ENCODE data around the gene OR2C1.

The OR2C1 gene

DNA sequence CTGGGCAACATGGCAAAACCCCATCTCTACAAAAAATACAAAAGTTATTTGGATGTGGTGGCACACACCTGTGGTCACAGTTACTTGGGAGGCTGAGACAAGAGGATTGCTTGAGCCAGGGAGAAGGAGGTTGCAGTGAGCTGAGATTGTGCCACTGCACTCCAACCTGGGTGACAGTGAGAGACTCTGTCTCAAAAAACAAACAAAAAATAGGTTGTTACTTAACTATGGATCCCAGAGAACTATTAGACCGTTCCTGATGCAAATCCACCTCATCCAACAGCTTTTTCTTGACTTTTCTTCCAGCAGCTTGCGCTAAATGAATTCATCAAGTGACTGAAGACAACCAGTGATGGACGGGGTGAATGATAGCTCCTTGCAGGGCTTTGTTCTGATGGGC is at the start of gene OR2C1:
Gene OR2C1, plus strand, starts transcription at position 301 of the 400 bp plus-strand sequence. Its CDS starts 52 bp downstream, at position 353.
- no peaks in the 10 kb centered on the region for H3K36me3 Mint-ChIP-seq
- DNase-seq (ENCODE audit: low spot score in 2 of 2) (no peak), ATAC-seq (no peak)
- peaks cover 9% of the 10 kb centered on the region for H3K9me3 Mint-ChIP-seq
- peaks cover 5% of the 10 kb centered on the region for H3K4me1 Mint-ChIP-seq
- no peak within 1 kb of the TSS for H3K27ac Mint-ChIP-seq
- no peak within 1 kb of the TSS for H3K4me3 Mint-ChIP-seq

GRCh38 chr16:3306078-3306477 is 49.6 kb upstream of the OR2C1 start:
- H3K9me3 Mint-ChIP-seq: peaks cover 16% of the 10 kb centered on the region
- peaks cover 43% of the 10 kb centered on the region for H3K36me3 Mint-ChIP-seq
- DNase-seq (ENCODE audit: low spot score in 2 of 2) (no peak), ATAC-seq (no peak)
- peak overlapping the region; percentile 67 for H3K4me3 Mint-ChIP-seq
- H3K4me1 Mint-ChIP-seq: peaks cover 14% of the 10 kb centered on the region
- H3K27ac Mint-ChIP-seq: peak overlapping the region; percentile 61

GRCh38 chr16:3311496-3311895 is 44.2 kb upstream of the OR2C1 start:
- no peak for ATAC-seq
- Mint-ChIP-seq H3K4me3 (no peak overlapping the region), H3K36me3 (peaks cover 71% of the 10 kb centered on the region), H3K9me3 (peaks cover 34% of the 10 kb centered on the region), H3K27ac (no peak overlapping the region), H3K4me1 (peaks cover 6% of the 10 kb centered on the region)
- DNase-seq (ENCODE audit: low spot score in 2 of 2): no peak

GRCh38 chr16:3317315-3317999 is 38.2 kb upstream of the OR2C1 start:
- Mint-ChIP-seq H3K27ac (no peak overlapping the region), H3K36me3 (peaks cover 61% of the 10 kb centered on the region), H3K9me3 (peaks cover 48% of the 10 kb centered on the region), H3K4me3 (no peak overlapping the region), H3K4me1 (no peaks in the 10 kb centered on the region)
- no peak for ATAC-seq
- DNase-seq (ENCODE audit: low spot score in 2 of 2): no peak

- H3K9me3 Mint-ChIP-seq: peaks cover 23% of the 10 kb centered on the region
- H3K36me3 Mint-ChIP-seq: peaks cover 19% of the 10 kb centered on the region
- no peak for ATAC-seq
- H3K27ac Mint-ChIP-seq: no peak overlapping the region
- no peaks in the 10 kb centered on the region for H3K4me1 Mint-ChIP-seq
- no peak for DNase-seq (ENCODE audit: low spot score in 2 of 2)
- no peak overlapping the region for H3K4me3 Mint-ChIP-seq
Measured at GRCh38 chr16:3321816-3322215, 33.9 kb upstream of the OR2C1 start.

DNA sequence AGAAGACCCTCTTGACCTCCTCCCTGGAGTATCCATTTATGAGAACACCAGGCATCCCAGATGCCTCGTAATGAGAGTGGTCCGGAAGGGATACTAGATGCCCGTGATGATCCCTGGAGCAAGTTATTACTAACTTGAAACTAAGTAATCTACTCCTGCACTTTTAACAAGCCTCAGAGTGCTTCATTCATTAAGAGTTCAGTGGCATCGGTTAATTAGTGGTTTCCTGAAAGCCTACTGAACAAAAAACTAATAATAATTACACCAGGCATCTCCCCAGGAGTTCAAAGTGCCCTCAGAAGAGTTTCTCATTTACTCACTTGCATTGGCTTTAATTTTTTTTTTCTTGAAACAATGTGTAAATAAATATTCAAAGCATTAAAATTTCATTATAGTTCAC is 28.2 kb upstream of the OR2C1 start:
- H3K27ac Mint-ChIP-seq: no peak overlapping the region
- no peak for DNase-seq (ENCODE audit: low spot score in 2 of 2)
- no peaks in the 10 kb centered on the region for H3K36me3 Mint-ChIP-seq
- H3K9me3 Mint-ChIP-seq: peaks cover 9% of the 10 kb centered on the region
- no peak overlapping the region for H3K4me3 Mint-ChIP-seq
- no peaks in the 10 kb centered on the region for H3K4me1 Mint-ChIP-seq
- no peak for ATAC-seq

- no peak for DNase-seq (ENCODE audit: low spot score in 2 of 2)
- Mint-ChIP-seq H3K9me3 (peaks cover 9% of the 10 kb centered on the region), H3K36me3 (no peaks in the 10 kb centered on the region), H3K4me3 (no peak overlapping the region), H3K4me1 (no peaks in the 10 kb centered on the region), H3K27ac (no peak overlapping the region)
- no peak for ATAC-seq
Measured at GRCh38 chr16:3328104-3328503, 27.6 kb upstream of the OR2C1 start.

DNA sequence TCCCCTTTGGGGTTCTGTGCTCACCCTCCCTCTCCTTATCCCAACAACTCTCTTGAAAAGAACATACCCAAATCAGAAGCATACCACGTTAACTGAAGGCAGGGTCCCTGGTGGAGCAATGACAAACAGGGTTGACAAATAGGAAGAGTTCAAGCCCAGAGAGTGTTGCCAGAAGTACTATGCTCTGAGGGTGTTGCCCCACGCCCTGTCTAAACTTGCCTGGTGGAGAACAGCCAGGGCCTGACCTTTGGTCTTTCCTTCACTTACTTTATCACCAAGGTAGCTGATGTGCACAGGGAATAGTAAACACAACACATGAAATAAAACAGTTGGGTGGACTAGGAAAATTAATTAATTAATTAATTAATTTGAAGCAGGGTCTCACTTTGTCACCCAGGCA is 27.0 kb upstream of the OR2C1 start:
- Mint-ChIP-seq H3K27ac (no peak overlapping the region), H3K4me3 (no peak overlapping the region), H3K9me3 (peaks cover 12% of the 10 kb centered on the region), H3K4me1 (no peaks in the 10 kb centered on the region), H3K36me3 (no peaks in the 10 kb centered on the region)
- ATAC-seq (no peak), DNase-seq (ENCODE audit: low spot score in 2 of 2) (no peak)

DNA sequence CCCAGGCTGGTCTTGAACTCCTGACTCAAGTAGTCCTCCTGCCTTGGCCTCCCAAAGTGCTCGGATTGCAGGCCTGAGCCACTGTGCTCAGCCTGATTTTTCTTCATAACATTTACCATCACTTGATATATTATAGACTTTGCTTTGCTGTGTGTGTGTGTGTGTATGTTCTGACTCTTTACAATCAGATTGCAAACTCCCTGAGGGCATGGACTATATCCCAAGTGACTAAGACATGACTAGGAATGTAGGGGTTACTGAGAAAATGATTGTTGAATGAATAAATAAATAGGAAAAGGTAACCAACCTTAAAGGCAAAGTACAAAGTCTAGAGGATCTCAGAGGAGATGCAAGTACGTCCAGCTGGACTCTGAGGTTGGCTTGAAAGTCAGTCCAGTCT is 9.6 kb upstream of the OR2C1 start:
- ATAC-seq: no peak
- no peak for DNase-seq (ENCODE audit: low spot score in 2 of 2)
- Mint-ChIP-seq H3K4me1 (no peaks in the 10 kb centered on the region), H3K4me3 (no peak overlapping the region), H3K9me3 (no peaks in the 10 kb centered on the region), H3K27ac (no peak overlapping the region), H3K36me3 (no peaks in the 10 kb centered on the region)

DNA sequence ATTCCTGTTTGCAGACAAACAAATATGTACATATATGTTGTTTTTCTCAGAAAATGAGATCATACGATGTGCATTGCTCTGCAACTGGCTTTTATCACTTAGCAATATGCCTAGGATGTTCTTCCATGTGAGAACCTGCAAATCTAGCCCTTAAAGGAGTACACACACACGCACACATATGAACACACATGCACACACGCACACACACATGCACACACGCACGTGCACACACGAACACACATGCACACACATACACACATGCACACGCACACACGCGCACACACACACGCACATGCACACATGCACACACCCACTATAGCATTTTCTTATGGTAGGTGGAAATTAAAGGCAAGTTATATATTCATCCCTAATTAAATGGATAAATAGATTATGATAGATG is 8.1 kb upstream of the OR2C1 start:
- H3K9me3 Mint-ChIP-seq: no peaks in the 10 kb centered on the region
- H3K36me3 Mint-ChIP-seq: no peaks in the 10 kb centered on the region
- DNase-seq (ENCODE audit: low spot score in 2 of 2) (no peak), ATAC-seq (no peak)
- H3K4me3 Mint-ChIP-seq: no peak overlapping the region
- no peaks in the 10 kb centered on the region for H3K4me1 Mint-ChIP-seq
- no peak overlapping the region for H3K27ac Mint-ChIP-seq

DNA sequence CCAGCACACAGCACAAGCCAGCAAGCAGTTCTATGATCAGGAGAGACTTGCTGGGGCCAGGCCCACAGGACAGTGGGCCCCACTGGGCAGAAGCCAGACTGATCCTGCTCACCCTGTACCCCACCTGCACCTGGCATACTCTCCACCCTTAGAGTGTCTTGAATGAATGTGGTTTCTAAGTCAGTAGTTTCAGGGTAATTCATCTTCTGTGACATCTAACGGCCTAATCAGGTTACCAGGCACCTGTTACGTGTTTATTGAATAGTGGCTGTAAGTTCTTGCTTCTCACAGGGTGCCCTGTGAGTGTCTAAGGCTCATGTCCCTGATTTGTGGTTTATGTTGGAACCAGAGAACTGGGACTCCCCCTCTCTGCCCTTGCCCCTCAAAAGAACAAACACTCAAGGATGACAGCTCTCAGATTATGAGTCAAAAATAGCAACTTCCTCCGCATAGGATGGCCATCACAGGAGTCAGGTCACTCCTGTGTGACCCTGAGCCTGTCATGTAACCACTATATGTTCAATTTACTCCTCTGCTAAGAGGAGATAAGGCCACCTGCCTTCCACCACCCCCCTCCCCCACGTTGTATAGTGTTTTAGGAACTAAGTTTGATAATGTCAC is 7.0 kb upstream of the OR2C1 start:
- no peaks in the 10 kb centered on the region for H3K9me3 Mint-ChIP-seq
- H3K4me1 Mint-ChIP-seq: peaks cover 3% of the 10 kb centered on the region
- DNase-seq (ENCODE audit: low spot score in 2 of 2) (no peak), ATAC-seq (no peak)
- no peaks in the 10 kb centered on the region for H3K36me3 Mint-ChIP-seq
- H3K4me3 Mint-ChIP-seq: no peak overlapping the region
- no peak overlapping the region for H3K27ac Mint-ChIP-seq

- DNase-seq (ENCODE audit: low spot score in 2 of 2) (no peak), ATAC-seq (no peak)
- peaks cover 5% of the 10 kb centered on the region for H3K4me1 Mint-ChIP-seq
- H3K9me3 Mint-ChIP-seq: peaks cover under 1% of the 10 kb centered on the region
- H3K4me3 Mint-ChIP-seq: no peak overlapping the region
- H3K36me3 Mint-ChIP-seq: no peaks in the 10 kb centered on the region
- H3K27ac Mint-ChIP-seq: no peak overlapping the region
Measured at GRCh38 chr16:3349175-3349574, 6.5 kb upstream of the OR2C1 start.

DNA sequence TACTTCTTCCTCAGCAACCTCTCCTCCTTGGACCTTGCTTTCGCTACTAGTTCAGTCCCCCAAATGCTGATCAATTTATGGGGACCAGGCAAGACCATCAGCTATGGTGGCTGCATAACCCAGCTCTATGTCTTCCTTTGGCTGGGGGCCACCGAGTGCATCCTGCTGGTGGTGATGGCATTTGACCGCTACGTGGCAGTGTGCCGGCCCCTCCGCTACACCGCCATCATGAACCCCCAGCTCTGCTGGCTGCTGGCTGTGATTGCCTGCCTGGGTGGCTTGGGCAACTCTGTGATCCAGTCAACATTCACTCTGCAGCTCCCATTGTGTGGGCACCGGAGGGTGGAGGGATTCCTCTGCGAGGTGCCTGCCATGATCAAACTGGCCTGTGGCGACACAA is 429 bp downstream of the OR2C1 start:
- H3K4me3 Mint-ChIP-seq: no peak overlapping the region
- peaks cover 5% of the 10 kb centered on the region for H3K4me1 Mint-ChIP-seq
- no peaks in the 10 kb centered on the region for H3K36me3 Mint-ChIP-seq
- H3K27ac Mint-ChIP-seq: no peak overlapping the region
- ATAC-seq: no peak
- DNase-seq (ENCODE audit: low spot score in 2 of 2): no peak
- H3K9me3 Mint-ChIP-seq: peaks cover 9% of the 10 kb centered on the region

DNA sequence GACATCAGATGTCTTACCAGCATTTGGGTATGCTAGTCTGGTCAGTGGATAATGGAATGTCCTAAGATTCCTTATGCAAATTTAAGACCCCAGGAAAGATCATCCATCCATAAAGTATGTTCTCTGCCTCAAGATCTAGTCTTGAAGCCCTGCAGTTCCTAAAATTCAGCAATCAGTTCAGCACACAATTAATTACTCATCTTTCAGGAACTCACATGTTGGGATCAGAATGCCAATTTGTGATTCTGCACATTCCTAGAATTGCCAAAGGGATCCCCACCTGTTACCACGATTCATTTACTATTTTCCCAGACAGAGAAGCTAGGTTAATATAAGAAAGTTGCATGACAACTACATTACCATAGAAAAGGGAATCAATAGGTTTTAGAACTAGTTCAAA is 3.2 kb downstream of the OR2C1 start:
- no peak for ATAC-seq
- no peak overlapping the region for H3K4me3 Mint-ChIP-seq
- H3K36me3 Mint-ChIP-seq: no peaks in the 10 kb centered on the region
- no peak for DNase-seq (ENCODE audit: low spot score in 2 of 2)
- H3K4me1 Mint-ChIP-seq: no peaks in the 10 kb centered on the region
- H3K27ac Mint-ChIP-seq: no peak overlapping the region
- H3K9me3 Mint-ChIP-seq: peaks cover 9% of the 10 kb centered on the region

- H3K27ac Mint-ChIP-seq: no peak overlapping the region
- no peaks in the 10 kb centered on the region for H3K9me3 Mint-ChIP-seq
- DNase-seq (ENCODE audit: low spot score in 2 of 2): no peak
- H3K4me1 Mint-ChIP-seq: peaks cover 7% of the 10 kb centered on the region
- no peak for ATAC-seq
- H3K36me3 Mint-ChIP-seq: peaks cover 8% of the 10 kb centered on the region
- no peak overlapping the region for H3K4me3 Mint-ChIP-seq
Measured at GRCh38 chr16:3362931-3363330, 7.2 kb downstream of the OR2C1 start.

DNA sequence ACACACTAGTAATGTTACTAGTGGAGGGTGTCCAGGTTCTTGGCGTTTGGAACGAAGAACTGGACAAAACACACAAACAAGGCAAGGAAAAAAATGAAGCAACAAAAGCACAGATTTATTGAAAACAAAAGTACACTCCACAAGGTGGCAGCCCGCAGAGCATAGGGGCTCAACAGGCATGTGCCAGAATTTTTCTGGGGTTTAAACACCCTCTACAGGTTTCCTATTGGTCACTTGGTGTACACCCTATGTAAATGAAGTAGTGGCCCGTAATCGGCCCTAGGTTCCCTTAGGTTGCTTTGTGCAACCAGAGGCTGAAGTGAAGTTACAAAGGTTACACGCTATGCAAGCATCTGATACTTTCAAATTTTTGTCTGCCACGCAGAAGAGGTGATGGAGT is 8.1 kb downstream of the OR2C1 start:
- peaks cover 7% of the 10 kb centered on the region for H3K4me1 Mint-ChIP-seq
- H3K9me3 Mint-ChIP-seq: no peaks in the 10 kb centered on the region
- H3K36me3 Mint-ChIP-seq: peaks cover 8% of the 10 kb centered on the region
- H3K4me3 Mint-ChIP-seq: no peak overlapping the region
- H3K27ac Mint-ChIP-seq: no peak overlapping the region
- ATAC-seq (no peak), DNase-seq (ENCODE audit: low spot score in 2 of 2) (no peak)
